Measurements from ENCODE around the gene ACSF2. TPM values are rescaled to one million over a fixed set of nuclear protein-coding genes. Genes with fewer than 3 reads are reported as not detected.
A peak's percentile ranks its signal among the peaks of the same experiment; 100 is the strongest.

Gene ACSF2
- total RNA-seq, 1 donor from 2014 or later, result 28.8 TPM

DNA sequence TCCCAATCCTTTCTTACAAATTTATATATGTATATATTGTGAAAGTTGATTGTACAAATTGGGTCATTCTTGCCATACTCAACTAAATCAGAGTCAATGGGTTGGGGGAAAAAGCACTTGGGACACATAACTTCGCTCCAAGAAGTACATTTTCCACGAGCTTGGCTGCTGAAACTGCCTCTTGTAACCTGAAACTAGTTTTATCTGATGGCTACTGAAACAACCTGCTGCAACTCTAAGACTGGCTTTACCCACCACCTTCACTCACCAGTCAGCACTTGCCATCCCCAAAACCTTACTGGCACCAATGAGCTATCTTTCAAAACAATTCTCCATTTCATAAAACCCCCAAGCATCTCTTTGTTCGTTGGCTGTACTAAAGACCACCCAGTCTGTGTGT is 67.7 kb downstream of the ACSF2 start:
- no peaks in the 10 kb centered on the region for H3K36me3 ChIP-seq
- no peaks in the 10 kb centered on the region for H3K4me1 ChIP-seq
- no peaks in the 10 kb centered on the region for H3K9me3 ChIP-seq (ENCODE audit: low read depth)
- Mint-ChIP-seq H3K36me3 (no peaks in the 10 kb centered on the region), H3K9me3 (no peaks in the 10 kb centered on the region), H3K4me3 (no peak overlapping the region), H3K27me3 (ENCODE audit: insufficient read depth, low read depth) (peaks cover 7% of the 10 kb centered on the region), H3K4me1 (peaks cover 2% of the 10 kb centered on the region), H3K27ac (peak overlapping the region; percentile 18)
- H3K9ac ChIP-seq, result no peak overlapping the region
- H3K4me3 ChIP-seq, result no peak overlapping the region
- H3K4me2 ChIP-seq, result no peak overlapping the region
- H3F3A ChIP-seq (ENCODE audit: low read depth), result no peaks in the 10 kb centered on the region
- DNase-seq (ENCODE audit: low spot score), result no peak
- no peaks in the 10 kb centered on the region for H4K20me1 ChIP-seq (ENCODE audit: low read depth)
- peak overlapping the region; percentile 65 for H2AFZ ChIP-seq (replicated peaks)
- no peaks in the 10 kb centered on the region for H3K79me2 ChIP-seq (ENCODE audit: low read depth)
- H3K27ac ChIP-seq, result no peak overlapping the region
- TF ChIP-seq CTCF (IDR thresholded peaks at IDR 0.05) (no peak), EZH2phosphoT487 (IDR thresholded peaks at IDR 0.05) (no peak), EZH2 (IDR thresholded peaks at IDR 0.05) (no peak)
- H3K27me3 ChIP-seq, result no peaks in the 10 kb centered on the region

- no peaks in the 10 kb centered on the region for H3K36me3 ChIP-seq
- no peak overlapping the region for H2AFZ ChIP-seq (replicated peaks)
- H3K27ac Mint-ChIP-seq, result no peak overlapping the region
- H3K27ac ChIP-seq, result no peak overlapping the region
- DNase-seq (ENCODE audit: low spot score), result no peak
- peaks cover 2% of the 10 kb centered on the region for H3K4me1 Mint-ChIP-seq
- H3K9me3 Mint-ChIP-seq, result no peaks in the 10 kb centered on the region
- H3K9me3 ChIP-seq (ENCODE audit: low read depth), result no peaks in the 10 kb centered on the region
- no peak overlapping the region for H3K9ac ChIP-seq
- H4K20me1 ChIP-seq (ENCODE audit: low read depth), result no peaks in the 10 kb centered on the region
- no peaks in the 10 kb centered on the region for H3K4me1 ChIP-seq
- no peaks in the 10 kb centered on the region for H3K79me2 ChIP-seq (ENCODE audit: low read depth)
- no peak overlapping the region for H3K4me2 ChIP-seq
- H3K27me3 ChIP-seq, result no peaks in the 10 kb centered on the region
- H3K36me3 Mint-ChIP-seq, result no peaks in the 10 kb centered on the region
- H3K4me3 ChIP-seq, result no peak overlapping the region
- peaks cover 7% of the 10 kb centered on the region for H3K27me3 Mint-ChIP-seq (ENCODE audit: insufficient read depth, low read depth)
- H3F3A ChIP-seq (ENCODE audit: low read depth), result no peaks in the 10 kb centered on the region
- H3K4me3 Mint-ChIP-seq, result no peak overlapping the region
- TF ChIP-seq EZH2phosphoT487 (IDR thresholded peaks at IDR 0.05) (no peak), EZH2 (IDR thresholded peaks at IDR 0.05) (no peak), CTCF (IDR thresholded peaks at IDR 0.05) (no peak)
Observed at GRCh38 chr17:50495217-50495823, 69.3 kb downstream of the ACSF2 start.

DNA sequence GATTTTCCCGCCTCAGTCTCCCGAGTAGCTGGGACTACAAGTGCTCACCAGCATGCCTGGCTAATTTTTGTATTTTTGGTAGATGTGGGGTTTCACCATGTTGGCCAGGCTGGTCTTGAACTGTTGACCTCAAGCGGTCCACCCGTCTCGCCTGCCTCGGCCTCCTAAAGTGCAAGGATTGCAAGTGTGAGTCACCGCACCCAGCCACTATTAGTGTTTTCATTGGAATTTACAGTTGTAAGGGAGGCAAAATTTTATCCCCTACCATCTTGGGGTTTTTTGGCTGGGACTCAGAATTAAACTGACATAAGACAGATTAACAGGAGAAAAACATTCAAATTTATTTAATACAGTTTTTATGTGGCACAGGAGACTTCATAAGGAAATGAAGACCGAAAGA is 69.9 kb downstream of the ACSF2 start:
- H3K4me1 Mint-ChIP-seq, result peaks cover 2% of the 10 kb centered on the region
- H3K4me3 Mint-ChIP-seq, result no peak overlapping the region
- Histone ChIP-seq H4K20me1 (ENCODE audit: low read depth) (no peaks in the 10 kb centered on the region), H3K4me3 (no peak overlapping the region), H3K9ac (no peak overlapping the region), H2AFZ (replicated peaks) (no peak overlapping the region), H3K4me2 (no peak overlapping the region), H3K4me1 (no peaks in the 10 kb centered on the region), H3F3A (ENCODE audit: low read depth) (no peaks in the 10 kb centered on the region), H3K27ac (no peak overlapping the region), H3K9me3 (ENCODE audit: low read depth) (no peaks in the 10 kb centered on the region), H3K79me2 (ENCODE audit: low read depth) (no peaks in the 10 kb centered on the region), H3K27me3 (no peaks in the 10 kb centered on the region), H3K36me3 (no peaks in the 10 kb centered on the region)
- no peaks in the 10 kb centered on the region for H3K9me3 Mint-ChIP-seq
- no peaks in the 10 kb centered on the region for H3K36me3 Mint-ChIP-seq
- DNase-seq (ENCODE audit: low spot score), result no peak
- TF ChIP-seq EZH2 (IDR thresholded peaks at IDR 0.05), result no peak
- TF ChIP-seq CTCF (IDR thresholded peaks at IDR 0.05), result no peak
- no peak for TF ChIP-seq EZH2phosphoT487 (IDR thresholded peaks at IDR 0.05)
- peaks cover 7% of the 10 kb centered on the region for H3K27me3 Mint-ChIP-seq (ENCODE audit: insufficient read depth, low read depth)
- no peak overlapping the region for H3K27ac Mint-ChIP-seq

Data from neural progenitor cell (in vitro differentiated cells).